GM19468 (cell line): Measurements from ENCODE around the gene AGAP1.

Experiments
- ATAC-seq: cut with Tn5 transposase; IDR thresholded peaks from one replicate; pipeline ENCODE4 v1.9.1; 2021; ENCODE audit warnings: mild to moderate bottlenecking, moderate library complexity, moderate number of reproducible peaks; ENCODE audit not compliant: unreplicated experiment; ENCODE audit errors: extremely low read depth

The AGAP1 gene

GRCh38 chr2:236105955-236106607 is 612.2 kb downstream of the AGAP1 start:
- no peak for ATAC-seq

- no peak for ATAC-seq
Observed at GRCh38 chr2:236106761-236107160, 612.9 kb downstream of the AGAP1 start.

- ATAC-seq: no peak
Observed at GRCh38 chr2:236107536-236107935, 613.7 kb downstream of the AGAP1 start.

- no peak for ATAC-seq
Observed at GRCh38 chr2:236107942-236108625, 614.2 kb downstream of the AGAP1 start.

- no peak for ATAC-seq
Observed at GRCh38 chr2:236109061-236109460, 615.2 kb downstream of the AGAP1 start.

GRCh38 chr2:236109473-236109872 is 615.6 kb downstream of the AGAP1 start:
- ATAC-seq: no peak

- no peak for ATAC-seq
Observed at GRCh38 chr2:236112466-236112865, 618.6 kb downstream of the AGAP1 start.

GRCh38 chr2:236113425-236113824 is 619.6 kb downstream of the AGAP1 start:
- ATAC-seq: no peak

GRCh38 chr2:236113948-236114347 is 620.1 kb downstream of the AGAP1 start:
- no peak for ATAC-seq

GRCh38 chr2:236114959-236115358 is 621.1 kb downstream of the AGAP1 start:
- no peak for ATAC-seq

GRCh38 chr2:236117401-236117800 is 623.6 kb downstream of the AGAP1 start:
- no peak for ATAC-seq

GRCh38 chr2:236117861-236118269 is 624.0 kb downstream of the AGAP1 start:
- no peak for ATAC-seq

GRCh38 chr2:236119003-236119402 is 625.2 kb downstream of the AGAP1 start:
- ATAC-seq: no peak

GRCh38 chr2:236119476-236119875 is 625.6 kb downstream of the AGAP1 start:
- ATAC-seq: no peak

GRCh38 chr2:236120141-236120601 is 626.3 kb downstream of the AGAP1 start:
- ATAC-seq: no peak

- ATAC-seq: no peak
Observed at GRCh38 chr2:236120829-236121228, 627.0 kb downstream of the AGAP1 start.

- ATAC-seq: no peak
Observed at GRCh38 chr2:236121546-236121945, 627.7 kb downstream of the AGAP1 start.

GRCh38 chr2:236122236-236122635 is 628.4 kb downstream of the AGAP1 start:
- ATAC-seq: no peak

- ATAC-seq: no peak
Observed at GRCh38 chr2:236123716-236124115, 629.9 kb downstream of the AGAP1 start.

- ATAC-seq: no peak
Observed at GRCh38 chr2:236124182-236124893, 630.5 kb downstream of the AGAP1 start.

GRCh38 chr2:236125541-236125940 is 631.7 kb downstream of the AGAP1 start:
- no peak for ATAC-seq
